GM18499 (cell line): ENCODE results near the gene APIP.

Source experiments
- ATAC-seq: cut with Tn5 transposase; IDR thresholded peaks from one replicate; pipeline ENCODE4 v1.9.1; 2021; ENCODE audit warnings: moderate number of reproducible peaks; ENCODE audit not compliant: insufficient read depth, unreplicated experiment

The APIP gene

DNA sequence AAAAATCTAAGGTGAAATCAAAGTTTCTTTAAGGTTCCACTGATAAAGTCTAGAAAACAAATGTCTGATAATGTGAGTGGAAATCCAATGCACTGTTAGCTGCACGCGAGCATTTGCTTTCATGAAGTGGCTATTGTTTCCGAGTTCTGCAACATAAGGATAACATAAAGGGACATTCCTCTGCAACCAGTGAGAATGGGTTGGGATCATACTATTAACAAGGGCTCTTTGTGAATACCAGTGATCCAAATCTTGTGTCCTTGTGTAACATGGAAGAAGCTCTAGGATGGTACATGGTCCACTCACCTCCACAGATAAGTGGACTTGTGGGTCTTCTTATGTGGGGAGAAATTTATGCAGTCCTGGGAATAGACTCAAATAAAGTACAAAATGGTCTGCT is 24.6 kb downstream of the APIP start:
- ATAC-seq = no peak

- ATAC-seq = no peak
Measured at GRCh38 chr11:34890812-34891211, 25.4 kb downstream of the APIP start.

- no peak for ATAC-seq
Measured at GRCh38 chr11:34890089-34890488, 26.1 kb downstream of the APIP start.

DNA sequence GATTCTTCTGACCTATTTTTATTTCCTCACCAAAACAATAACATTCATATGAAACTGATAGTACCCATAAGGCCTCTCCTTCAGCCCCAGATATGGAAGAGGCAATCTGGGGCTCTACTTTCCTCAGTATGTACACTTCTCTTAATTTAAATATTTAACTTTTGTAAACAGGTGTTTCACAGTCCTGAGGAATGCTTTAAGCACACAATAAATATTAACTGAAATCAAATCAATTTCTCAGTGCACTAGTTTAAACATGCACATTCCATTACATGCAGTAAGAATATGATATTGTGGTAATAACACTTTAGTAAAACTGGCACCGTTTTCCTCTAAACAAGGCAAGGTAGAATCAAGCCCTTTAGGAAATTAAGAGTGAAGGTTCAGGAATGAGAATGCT is 28.9 kb downstream of the APIP start:
- no peak for ATAC-seq

- ATAC-seq = no peak
Measured at GRCh38 chr11:34886609-34887008, 29.6 kb downstream of the APIP start.

GRCh38 chr11:34881900-34882299 is 34.3 kb downstream of the APIP start:
- no peak for ATAC-seq

DNA sequence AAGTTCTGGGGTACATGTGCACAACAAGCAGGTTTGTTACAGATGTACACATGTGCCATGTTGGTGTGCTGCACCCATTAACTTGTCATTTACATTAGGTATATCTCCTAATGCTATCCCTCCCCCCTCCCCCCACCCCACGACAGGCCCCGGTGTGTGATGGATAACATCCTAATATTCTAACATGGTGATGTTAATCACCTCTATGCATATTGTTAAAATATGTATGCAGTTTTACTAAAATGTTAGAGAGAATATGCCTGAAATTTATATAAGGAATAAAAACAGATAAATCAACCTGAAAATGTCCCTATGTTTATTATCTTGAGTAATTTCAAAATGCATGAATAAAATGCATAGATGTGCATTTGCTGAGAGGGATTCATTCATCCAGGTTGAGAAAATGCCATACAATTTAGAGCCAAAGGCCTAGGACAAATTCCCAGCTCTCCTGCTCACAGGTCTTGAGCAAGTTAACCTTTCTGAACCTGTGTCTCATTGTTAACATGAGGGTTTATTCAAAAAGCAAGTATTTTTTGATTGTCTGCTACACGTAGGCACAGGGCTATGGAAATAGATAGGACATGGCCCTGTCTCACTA is 38.7 kb downstream of the APIP start:
- ATAC-seq = no peak

DNA sequence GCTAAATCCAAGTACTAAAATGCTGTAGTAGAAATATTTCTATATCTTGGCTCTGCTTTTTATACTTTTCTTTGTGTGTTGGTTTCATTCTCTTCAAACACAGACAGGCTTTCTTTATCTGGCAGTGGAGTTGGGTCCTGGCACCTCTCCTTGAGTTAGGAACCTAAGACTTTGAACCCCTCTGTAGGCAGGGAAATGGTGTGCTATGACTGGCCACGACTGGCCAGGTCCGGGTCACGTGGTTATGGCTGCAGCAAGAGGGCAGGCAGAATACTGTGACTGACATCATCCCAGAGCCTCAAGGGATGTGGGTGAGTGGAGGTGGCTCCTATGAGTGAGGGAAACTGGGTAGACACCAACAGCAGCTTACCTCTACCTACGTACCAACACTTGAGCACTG is 42.0 kb downstream of the APIP start:
- ATAC-seq = no peak

DNA sequence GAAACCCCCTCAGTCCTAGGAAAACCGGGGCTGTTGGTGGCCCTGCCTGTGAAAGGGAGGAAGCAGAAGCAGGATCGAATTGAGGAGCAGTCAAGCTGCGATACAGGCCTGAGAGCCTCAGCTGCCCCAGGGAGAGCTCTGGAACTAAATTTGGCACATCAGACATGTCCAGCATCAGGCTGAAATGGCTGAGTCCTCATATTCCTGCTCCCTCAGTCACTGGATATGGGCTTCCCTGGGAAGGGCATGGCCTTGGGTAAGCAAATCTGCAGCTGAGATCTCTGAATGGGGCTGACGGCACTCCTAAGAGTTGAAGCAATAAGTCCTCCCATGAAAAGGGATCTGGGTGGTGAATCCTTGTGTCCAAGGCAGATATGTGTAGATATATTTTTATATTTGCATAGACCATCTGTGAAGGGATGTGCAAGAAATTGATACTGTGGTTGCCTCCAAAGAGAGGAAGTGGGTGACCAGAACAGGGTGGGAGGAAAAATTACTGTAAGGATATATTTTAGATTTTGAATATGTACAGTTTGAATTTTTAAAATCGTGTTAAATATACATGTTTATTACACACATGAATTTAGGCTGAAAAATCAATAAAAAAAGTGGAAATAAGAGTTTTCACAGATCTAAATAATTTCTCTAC is 45.5 kb downstream of the APIP start:
- ATAC-seq = no peak

DNA sequence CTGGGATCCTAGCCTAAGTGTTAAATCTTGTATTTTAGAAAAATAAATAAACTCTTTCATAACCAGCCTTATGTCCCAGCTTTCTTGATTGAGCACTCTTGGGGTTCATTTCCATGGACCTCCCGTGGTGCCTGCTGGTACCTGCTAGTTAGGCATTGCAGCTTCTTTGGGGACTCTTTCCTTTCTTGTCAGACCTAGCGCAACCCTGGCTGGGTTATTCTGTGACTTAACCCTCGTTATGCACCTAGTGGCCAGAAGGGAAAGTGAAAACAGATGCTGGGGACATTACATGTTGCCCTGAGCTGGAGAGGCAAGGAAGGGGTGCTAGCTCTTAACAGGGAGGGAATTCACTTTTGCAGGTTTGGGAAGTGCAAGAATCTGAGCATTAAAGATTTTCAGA is 46.8 kb downstream of the APIP start:
- no peak for ATAC-seq

DNA sequence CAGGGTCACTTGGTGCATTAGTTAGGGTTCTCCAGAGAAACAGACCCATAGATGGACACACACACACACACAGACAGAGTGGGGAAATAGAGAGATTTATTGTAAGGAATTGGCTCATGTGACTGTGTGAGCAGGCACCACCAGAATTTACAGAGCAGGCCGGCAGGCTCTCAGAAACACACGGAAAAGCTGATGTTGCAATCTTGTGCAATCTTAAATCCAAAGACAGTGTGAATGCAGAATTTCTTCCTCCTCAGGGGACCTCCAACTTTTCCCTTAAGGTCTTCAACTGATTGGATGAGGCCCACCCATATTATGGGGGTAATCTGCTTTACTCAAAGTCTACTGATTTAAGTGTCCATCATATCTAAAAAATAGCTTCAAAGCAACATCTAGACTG is 49.8 kb downstream of the APIP start:
- ATAC-seq = no peak

GRCh38 chr11:34865261-34865660 is 50.9 kb downstream of the APIP start:
- ATAC-seq = no peak

DNA sequence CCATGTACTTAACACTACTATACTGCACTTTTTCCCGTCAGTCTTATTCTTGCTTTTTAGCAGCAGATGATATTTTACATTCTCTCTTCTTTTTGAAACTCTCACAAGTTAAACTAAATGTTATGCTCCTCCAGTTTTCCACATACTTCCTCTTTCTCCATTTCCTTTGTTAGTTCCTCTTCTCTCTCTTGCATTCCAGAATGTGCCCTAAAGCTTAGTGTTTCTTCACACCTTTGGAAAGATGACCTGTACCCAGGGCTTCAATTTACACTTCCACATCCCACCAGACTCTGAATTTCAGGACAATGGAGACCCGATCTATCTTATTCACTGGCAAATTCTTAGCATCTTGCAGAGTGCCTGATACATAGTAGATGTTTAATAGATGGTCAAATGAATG is 51.8 kb downstream of the APIP start:
- no peak for ATAC-seq

DNA sequence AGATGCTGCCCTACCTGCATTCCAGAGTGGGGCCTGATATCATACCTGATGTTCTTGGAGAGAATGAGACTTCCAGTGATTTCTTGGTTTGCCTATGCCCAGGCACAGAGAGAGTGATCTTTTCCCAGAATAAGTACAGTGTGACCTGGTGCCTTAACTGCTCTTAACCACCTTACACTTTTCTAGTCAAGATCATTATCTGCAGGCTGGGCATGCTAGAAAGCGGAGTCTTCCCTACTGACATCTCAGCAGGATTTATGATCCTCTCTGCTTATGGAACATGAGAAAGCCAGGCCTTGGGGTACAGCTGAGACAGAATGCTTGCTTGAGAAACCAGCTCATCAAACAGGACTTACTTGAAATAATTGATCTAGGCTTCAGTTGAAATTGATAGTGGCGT is 53.1 kb downstream of the APIP start:
- no peak for ATAC-seq

DNA sequence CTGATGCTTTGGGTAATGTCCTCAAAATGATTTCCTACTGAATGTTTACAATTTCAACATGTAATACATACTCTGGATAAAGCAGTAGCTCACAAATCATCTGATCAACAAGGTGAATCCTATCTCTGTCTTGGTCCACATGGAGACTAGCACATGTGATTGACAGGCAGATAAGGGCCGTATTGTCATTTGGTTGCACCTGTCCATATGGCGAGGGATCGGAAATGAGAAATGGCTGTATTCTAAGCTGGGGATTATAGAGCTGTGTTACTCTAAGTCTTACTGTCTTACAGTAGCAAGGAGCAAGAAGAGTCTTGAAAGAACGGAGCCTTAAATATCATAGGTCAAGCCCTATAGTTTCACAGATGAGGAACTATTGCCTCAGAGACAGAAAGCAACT is 55.7 kb downstream of the APIP start:
- no peak for ATAC-seq

DNA sequence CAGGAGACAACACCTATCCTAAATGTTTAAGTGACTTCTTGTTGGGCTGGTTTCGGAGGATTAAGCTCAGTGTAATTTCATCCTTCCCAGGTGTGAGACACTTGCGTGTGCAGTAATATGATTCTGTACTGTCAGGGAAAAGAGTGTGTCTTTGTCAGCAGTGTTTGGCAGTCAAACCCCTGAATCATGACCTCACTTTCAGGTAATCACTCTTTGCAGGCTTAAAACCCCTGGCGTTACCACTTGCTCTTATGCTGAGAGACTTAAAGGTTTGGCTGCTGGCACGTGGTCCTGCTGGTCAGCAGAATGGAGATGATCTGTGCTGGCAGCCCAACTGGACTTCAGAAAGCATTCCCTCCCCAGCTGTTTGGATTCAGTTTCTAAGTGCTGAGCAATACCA is 56.1 kb downstream of the APIP start:
- no peak for ATAC-seq

GRCh38 chr11:34859496-34859895 is 56.7 kb downstream of the APIP start:
- ATAC-seq = no peak

- ATAC-seq = no peak
Measured at GRCh38 chr11:34857463-34857862, 58.7 kb downstream of the APIP start.

DNA sequence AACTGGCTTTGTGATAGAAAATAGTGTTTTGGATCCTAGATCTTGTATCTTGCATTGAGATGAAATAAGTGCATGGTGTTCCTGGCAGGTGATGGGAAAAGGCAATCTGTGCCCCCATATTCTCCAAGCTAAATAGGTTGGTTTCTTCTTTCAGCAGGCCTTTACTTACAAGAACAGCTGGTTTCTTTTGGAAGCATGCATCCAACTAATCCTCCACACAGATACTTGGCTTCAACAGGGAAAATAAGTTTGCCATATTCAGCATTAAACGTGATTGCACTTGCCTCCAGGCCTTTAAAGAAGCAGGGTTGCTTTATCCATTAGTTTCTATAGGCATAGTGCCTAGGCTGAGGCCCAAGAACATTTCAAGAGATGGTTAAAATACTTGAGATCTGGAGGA is 59.9 kb downstream of the APIP start:
- ATAC-seq = no peak

- ATAC-seq = no peak
Measured at GRCh38 chr11:34855754-34856095, 60.5 kb downstream of the APIP start.

DNA sequence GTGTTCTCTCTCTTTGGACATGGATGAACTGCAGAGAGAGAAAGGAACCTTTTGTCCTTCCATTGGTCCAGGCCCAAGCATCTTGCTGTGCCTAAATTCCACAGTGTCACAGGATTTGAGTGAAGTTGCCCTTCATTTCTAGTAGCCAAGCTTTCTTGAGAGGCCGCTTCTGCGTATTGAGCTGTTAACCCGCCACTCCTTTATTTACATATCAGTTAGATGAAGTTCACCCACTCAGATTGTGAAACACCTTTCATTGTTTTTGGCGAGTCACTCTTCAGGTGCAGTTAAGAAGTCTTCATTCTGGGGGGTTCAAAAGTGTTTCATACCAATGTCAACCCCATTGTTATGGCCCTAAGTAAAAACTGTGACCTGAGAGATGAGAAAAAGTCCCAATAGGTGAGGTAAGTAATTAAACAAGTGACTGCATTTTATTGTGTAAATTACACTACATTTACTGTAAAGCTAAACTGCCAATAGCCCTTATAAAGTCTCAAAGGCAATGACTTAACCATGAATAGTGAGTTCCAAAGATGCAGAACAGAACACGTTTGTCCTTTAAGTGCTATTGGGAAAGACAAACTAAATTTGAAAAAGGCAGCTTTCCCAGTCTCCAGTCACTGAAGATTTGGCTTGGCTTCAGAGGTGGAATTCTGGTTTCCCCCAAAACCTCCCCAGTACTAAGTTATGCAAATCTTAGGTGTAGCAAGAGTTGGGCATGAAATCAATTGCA is 61.0 kb downstream of the APIP start:
- ATAC-seq = no peak

- no peak for ATAC-seq
Measured at GRCh38 chr11:34851916-34852315, 64.3 kb downstream of the APIP start.
